Loucy (cell line): ENCODE measurements around the gene P4HB.

Source experiments
- EZH2phosphoT487 ChIP-seq: fragments of 200-600 bp; IDR thresholded peaks from 2 replicates; pipeline ENCODE4 v1.6.1; 2018; ENCODE audit warnings: antibody characterized with exemption, mild to moderate bottlenecking, moderate library complexity, borderline replicate concordance
- TF ChIP-seq, protein P1 (sequence below): fragments of 200-600 bp; sonication (generic); conservative IDR thresholded peaks from 2 replicates; pipeline ENCODE4 v1.5.1; 2014; ENCODE audit warnings: mild to moderate bottlenecking, antibody characterized with exemption, low read length

DNA sequence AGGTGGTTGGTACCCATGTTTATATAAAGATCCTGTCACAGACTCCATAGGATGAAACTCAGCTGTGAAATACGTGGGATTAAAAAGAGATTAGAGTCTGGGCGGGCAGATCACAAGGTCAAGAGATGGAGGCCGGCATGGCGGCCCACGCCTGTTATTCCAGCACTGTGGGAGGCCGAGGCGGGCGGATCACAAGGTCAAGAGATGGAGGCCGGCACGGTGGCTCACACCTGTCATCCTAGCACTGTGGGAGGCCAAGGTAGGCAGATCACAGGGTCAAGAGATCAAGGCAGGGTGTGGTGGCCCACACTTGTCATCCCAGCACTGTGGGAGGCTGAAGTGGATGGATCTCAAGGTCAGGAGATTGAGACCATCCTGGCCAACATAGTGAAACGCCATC lies 35.1 kb upstream of the P4HB start:
- TF ChIP-seq, protein P1, sequence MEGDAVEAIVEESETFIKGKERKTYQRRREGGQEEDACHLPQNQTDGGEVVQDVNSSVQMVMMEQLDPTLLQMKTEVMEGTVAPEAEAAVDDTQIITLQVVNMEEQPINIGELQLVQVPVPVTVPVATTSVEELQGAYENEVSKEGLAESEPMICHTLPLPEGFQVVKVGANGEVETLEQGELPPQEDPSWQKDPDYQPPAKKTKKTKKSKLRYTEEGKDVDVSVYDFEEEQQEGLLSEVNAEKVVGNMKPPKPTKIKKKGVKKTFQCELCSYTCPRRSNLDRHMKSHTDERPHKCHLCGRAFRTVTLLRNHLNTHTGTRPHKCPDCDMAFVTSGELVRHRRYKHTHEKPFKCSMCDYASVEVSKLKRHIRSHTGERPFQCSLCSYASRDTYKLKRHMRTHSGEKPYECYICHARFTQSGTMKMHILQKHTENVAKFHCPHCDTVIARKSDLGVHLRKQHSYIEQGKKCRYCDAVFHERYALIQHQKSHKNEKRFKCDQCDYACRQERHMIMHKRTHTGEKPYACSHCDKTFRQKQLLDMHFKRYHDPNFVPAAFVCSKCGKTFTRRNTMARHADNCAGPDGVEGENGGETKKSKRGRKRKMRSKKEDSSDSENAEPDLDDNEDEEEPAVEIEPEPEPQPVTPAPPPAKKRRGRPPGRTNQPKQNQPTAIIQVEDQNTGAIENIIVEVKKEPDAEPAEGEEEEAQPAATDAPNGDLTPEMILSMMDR, result no peak
- no peak for TF ChIP-seq EZH2phosphoT487
